GM18873 (cell line): ENCODE results near the gene NT5C1B.

Experiments
- ATAC-seq: cut with Tn5 transposase; IDR thresholded peaks from one replicate; pipeline ENCODE4 v1.9.1; 2021; ENCODE audit warnings: mild to moderate bottlenecking, moderate library complexity, moderate number of reproducible peaks; ENCODE audit not compliant: unreplicated experiment, low FRiP score

The NT5C1B gene

GRCh38 chr2:18518116-18519111, 71.0 kb downstream of the NT5C1B start:
- ATAC-seq, result no peak

GRCh38 chr2:18517386-18517785, 72.0 kb downstream of the NT5C1B start:
- ATAC-seq, result no peak

DNA sequence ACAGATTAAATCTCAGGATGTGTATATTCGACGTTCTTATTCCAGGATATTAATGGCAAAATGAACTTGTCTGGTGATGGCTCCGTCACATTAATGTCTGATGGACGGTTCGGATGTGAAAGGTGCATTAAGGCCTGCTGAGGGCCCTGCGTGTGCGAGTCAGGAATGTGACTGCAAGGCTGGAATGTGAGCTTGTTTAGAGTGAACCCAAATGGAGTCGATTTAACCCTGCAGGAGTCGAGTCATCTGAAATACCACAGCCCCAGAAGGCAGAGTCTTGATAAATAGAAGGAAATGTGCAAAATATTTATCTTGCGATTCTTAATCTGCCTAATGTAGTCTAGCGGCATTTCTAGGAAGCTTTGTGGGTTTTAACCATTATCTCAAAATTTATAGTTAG, 73.3 kb downstream of the NT5C1B start:
- ATAC-seq, result no peak

DNA sequence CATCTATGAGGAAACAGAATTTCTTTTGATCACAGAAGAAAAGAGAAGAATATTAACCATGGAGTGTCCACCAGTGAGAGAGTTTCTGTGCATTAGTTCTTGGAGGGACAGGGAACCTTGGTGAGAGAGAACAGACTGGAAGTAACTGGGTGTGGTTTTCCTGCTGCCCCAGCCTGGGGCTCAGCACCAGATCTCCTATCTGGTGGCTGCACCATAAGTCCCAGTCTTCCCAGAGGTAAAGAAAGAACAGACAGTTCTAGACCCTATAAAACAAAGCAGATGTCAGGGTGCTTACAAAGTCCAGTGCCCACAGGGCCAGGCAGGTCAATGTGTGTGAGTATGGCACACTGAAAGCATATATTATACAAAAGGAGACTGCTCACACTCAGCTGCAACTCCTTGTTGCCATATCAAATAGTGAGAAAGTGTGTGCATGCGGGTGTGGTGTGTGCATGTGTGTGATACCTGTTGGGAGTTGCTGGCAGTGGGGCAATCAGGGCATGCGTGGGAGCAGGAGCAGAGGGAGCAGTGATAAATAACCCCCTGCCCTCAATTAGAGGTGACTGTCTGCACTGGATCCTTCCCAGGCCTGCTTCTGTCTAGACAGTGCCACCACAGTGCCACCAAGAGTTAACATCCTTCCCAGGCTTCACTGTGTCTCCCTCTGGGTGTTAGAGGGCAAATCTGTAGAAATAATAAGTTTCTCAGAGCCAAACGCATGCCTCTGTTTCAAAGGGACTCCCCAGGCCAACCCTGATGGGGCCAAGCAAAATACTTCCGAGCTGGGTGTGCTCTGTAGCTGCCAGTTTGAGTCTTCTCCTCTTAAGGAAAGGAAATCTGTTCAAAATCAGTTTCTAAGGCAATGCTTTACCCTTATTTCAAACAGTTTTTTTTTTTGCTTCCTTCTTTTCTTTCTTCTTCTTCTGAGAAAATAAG, 74.6 kb downstream of the NT5C1B start:
- ATAC-seq, result no peak
